ENCODE measurements around the gene ACSL3.
A peak's percentile ranks its signal among the peaks of the same experiment; 100 is the strongest.

ACSL3 gene

GRCh38 chr2:222860740-222861410, at the start of gene ACSL3:
ACSL3 (plus strand) TSS chr2:222861036; CDS start chr2:222908773, 47,737 bp downstream.
- no peaks in the 10 kb centered on the region for H3K36me3 ChIP-seq (ENCODE audit: insufficient read depth, low read length)

GRCh38 chr2:222811828-222812227, 49.0 kb upstream of the ACSL3 start:
- no peaks in the 10 kb centered on the region for H3K27me3 ChIP-seq (ENCODE audit: insufficient read depth, low read length)
- peaks cover 6% of the 10 kb centered on the region for H3K4me1 ChIP-seq (ENCODE audit: control insufficient read depth, insufficient read depth, low read length, unreplicated experiment)
- no peak overlapping the region for H2AFZ ChIP-seq (ENCODE audit: low read length, unreplicated experiment)
- H3K36me3 ChIP-seq (ENCODE audit: insufficient read depth, low read length): no peaks in the 10 kb centered on the region
- H3K79me2 ChIP-seq (ENCODE audit: control insufficient read depth, insufficient read depth, low read length, unreplicated experiment): no peaks in the 10 kb centered on the region
- no peak overlapping the region for H3K4me3 ChIP-seq (ENCODE audit: low read depth, low read length)
- no peak overlapping the region for H3K27ac ChIP-seq (ENCODE audit: low read depth, low read length)

More at GRCh38 chr2:222860740-222861410, at the start of gene ACSL3:
- Histone ChIP-seq H3K27ac (ENCODE audit: low read depth, low read length) (peak within 1 kb of the TSS; percentile 66), H3K79me2 (ENCODE audit: control insufficient read depth, insufficient read depth, low read length, unreplicated experiment) (peaks cover 50% of the 10 kb centered on the region), H2AFZ (ENCODE audit: low read length, unreplicated experiment) (peak within 1 kb of the TSS; percentile 44), H3K4me3 (ENCODE audit: low read depth, low read length) (peak within 1 kb of the TSS; percentile 91), H3K4me1 (ENCODE audit: control insufficient read depth, insufficient read depth, low read length, unreplicated experiment) (peaks cover 42% of the 10 kb centered on the region), H3K27me3 (ENCODE audit: insufficient read depth, low read length) (no peaks in the 10 kb centered on the region)

GRCh38 chr2:222813177-222813843, 47.5 kb upstream of the ACSL3 start:
- Histone ChIP-seq H3K36me3 (ENCODE audit: insufficient read depth, low read length) (no peaks in the 10 kb centered on the region), H3K4me1 (ENCODE audit: control insufficient read depth, insufficient read depth, low read length, unreplicated experiment) (peaks cover 6% of the 10 kb centered on the region), H3K27ac (ENCODE audit: low read depth, low read length) (no peak overlapping the region), H2AFZ (ENCODE audit: low read length, unreplicated experiment) (no peak overlapping the region), H3K4me3 (ENCODE audit: low read depth, low read length) (no peak overlapping the region), H3K79me2 (ENCODE audit: control insufficient read depth, insufficient read depth, low read length, unreplicated experiment) (no peaks in the 10 kb centered on the region), H3K27me3 (ENCODE audit: insufficient read depth, low read length) (no peaks in the 10 kb centered on the region)

GRCh38 chr2:222819722-222820333, 41.0 kb upstream of the ACSL3 start:
- H3K4me3 ChIP-seq (ENCODE audit: low read depth, low read length): no peak overlapping the region
- no peak overlapping the region for H3K27ac ChIP-seq (ENCODE audit: low read depth, low read length)
- H3K4me1 ChIP-seq (ENCODE audit: control insufficient read depth, insufficient read depth, low read length, unreplicated experiment): no peaks in the 10 kb centered on the region
- no peaks in the 10 kb centered on the region for H3K79me2 ChIP-seq (ENCODE audit: control insufficient read depth, insufficient read depth, low read length, unreplicated experiment)
- H3K36me3 ChIP-seq (ENCODE audit: insufficient read depth, low read length): no peaks in the 10 kb centered on the region
- H2AFZ ChIP-seq (ENCODE audit: low read length, unreplicated experiment): no peak overlapping the region
- no peaks in the 10 kb centered on the region for H3K27me3 ChIP-seq (ENCODE audit: insufficient read depth, low read length)

- no peaks in the 10 kb centered on the region for H3K27me3 ChIP-seq (ENCODE audit: insufficient read depth, low read length)
- no peak overlapping the region for H2AFZ ChIP-seq (ENCODE audit: low read length, unreplicated experiment)
- H3K79me2 ChIP-seq (ENCODE audit: control insufficient read depth, insufficient read depth, low read length, unreplicated experiment): no peaks in the 10 kb centered on the region
- no peak overlapping the region for H3K4me3 ChIP-seq (ENCODE audit: low read depth, low read length)
- no peaks in the 10 kb centered on the region for H3K4me1 ChIP-seq (ENCODE audit: control insufficient read depth, insufficient read depth, low read length, unreplicated experiment)
- no peak overlapping the region for H3K27ac ChIP-seq (ENCODE audit: low read depth, low read length)
- no peaks in the 10 kb centered on the region for H3K36me3 ChIP-seq (ENCODE audit: insufficient read depth, low read length)
These were observed 37.5 kb upstream of the ACSL3 start for GRCh38 chr2:222823183-222823930.

- no peak overlapping the region for H3K27ac ChIP-seq (ENCODE audit: low read depth, low read length)
- no peak overlapping the region for H2AFZ ChIP-seq (ENCODE audit: low read length, unreplicated experiment)
- H3K79me2 ChIP-seq (ENCODE audit: control insufficient read depth, insufficient read depth, low read length, unreplicated experiment): no peaks in the 10 kb centered on the region
- no peaks in the 10 kb centered on the region for H3K27me3 ChIP-seq (ENCODE audit: insufficient read depth, low read length)
- no peaks in the 10 kb centered on the region for H3K36me3 ChIP-seq (ENCODE audit: insufficient read depth, low read length)
- no peak overlapping the region for H3K4me3 ChIP-seq (ENCODE audit: low read depth, low read length)
- no peaks in the 10 kb centered on the region for H3K4me1 ChIP-seq (ENCODE audit: control insufficient read depth, insufficient read depth, low read length, unreplicated experiment)
These were observed 35.8 kb upstream of the ACSL3 start for GRCh38 chr2:222825031-222825430.

GRCh38 chr2:222827417-222827816, 33.4 kb upstream of the ACSL3 start:
- Histone ChIP-seq H3K79me2 (ENCODE audit: control insufficient read depth, insufficient read depth, low read length, unreplicated experiment) (no peaks in the 10 kb centered on the region), H3K27ac (ENCODE audit: low read depth, low read length) (no peak overlapping the region), H3K27me3 (ENCODE audit: insufficient read depth, low read length) (no peaks in the 10 kb centered on the region), H3K36me3 (ENCODE audit: insufficient read depth, low read length) (no peaks in the 10 kb centered on the region), H3K4me1 (ENCODE audit: control insufficient read depth, insufficient read depth, low read length, unreplicated experiment) (no peaks in the 10 kb centered on the region), H3K4me3 (ENCODE audit: low read depth, low read length) (no peak overlapping the region), H2AFZ (ENCODE audit: low read length, unreplicated experiment) (no peak overlapping the region)

GRCh38 chr2:222828572-222828971, 32.3 kb upstream of the ACSL3 start:
- Histone ChIP-seq H3K36me3 (ENCODE audit: insufficient read depth, low read length) (no peaks in the 10 kb centered on the region), H3K79me2 (ENCODE audit: control insufficient read depth, insufficient read depth, low read length, unreplicated experiment) (no peaks in the 10 kb centered on the region), H3K4me1 (ENCODE audit: control insufficient read depth, insufficient read depth, low read length, unreplicated experiment) (no peaks in the 10 kb centered on the region), H2AFZ (ENCODE audit: low read length, unreplicated experiment) (no peak overlapping the region), H3K4me3 (ENCODE audit: low read depth, low read length) (no peak overlapping the region), H3K27ac (ENCODE audit: low read depth, low read length) (no peak overlapping the region), H3K27me3 (ENCODE audit: insufficient read depth, low read length) (no peaks in the 10 kb centered on the region)

- H3K27me3 ChIP-seq (ENCODE audit: insufficient read depth, low read length): no peaks in the 10 kb centered on the region
- H3K79me2 ChIP-seq (ENCODE audit: control insufficient read depth, insufficient read depth, low read length, unreplicated experiment): no peaks in the 10 kb centered on the region
- no peaks in the 10 kb centered on the region for H3K4me1 ChIP-seq (ENCODE audit: control insufficient read depth, insufficient read depth, low read length, unreplicated experiment)
- H3K27ac ChIP-seq (ENCODE audit: low read depth, low read length): no peak overlapping the region
- no peak overlapping the region for H3K4me3 ChIP-seq (ENCODE audit: low read depth, low read length)
- H3K36me3 ChIP-seq (ENCODE audit: insufficient read depth, low read length): no peaks in the 10 kb centered on the region
- no peak overlapping the region for H2AFZ ChIP-seq (ENCODE audit: low read length, unreplicated experiment)
These were observed 30.7 kb upstream of the ACSL3 start for GRCh38 chr2:222830164-222830563.

GRCh38 chr2:222833410-222833809, 27.4 kb upstream of the ACSL3 start:
- H3K27me3 ChIP-seq (ENCODE audit: insufficient read depth, low read length): no peaks in the 10 kb centered on the region
- H3K4me3 ChIP-seq (ENCODE audit: low read depth, low read length): no peak overlapping the region
- H3K4me1 ChIP-seq (ENCODE audit: control insufficient read depth, insufficient read depth, low read length, unreplicated experiment): no peaks in the 10 kb centered on the region
- no peaks in the 10 kb centered on the region for H3K79me2 ChIP-seq (ENCODE audit: control insufficient read depth, insufficient read depth, low read length, unreplicated experiment)
- H3K27ac ChIP-seq (ENCODE audit: low read depth, low read length): no peak overlapping the region
- H3K36me3 ChIP-seq (ENCODE audit: insufficient read depth, low read length): no peaks in the 10 kb centered on the region
- no peak overlapping the region for H2AFZ ChIP-seq (ENCODE audit: low read length, unreplicated experiment)
